ENCODE results near the gene TRIM47.

Gene TRIM47

DNA sequence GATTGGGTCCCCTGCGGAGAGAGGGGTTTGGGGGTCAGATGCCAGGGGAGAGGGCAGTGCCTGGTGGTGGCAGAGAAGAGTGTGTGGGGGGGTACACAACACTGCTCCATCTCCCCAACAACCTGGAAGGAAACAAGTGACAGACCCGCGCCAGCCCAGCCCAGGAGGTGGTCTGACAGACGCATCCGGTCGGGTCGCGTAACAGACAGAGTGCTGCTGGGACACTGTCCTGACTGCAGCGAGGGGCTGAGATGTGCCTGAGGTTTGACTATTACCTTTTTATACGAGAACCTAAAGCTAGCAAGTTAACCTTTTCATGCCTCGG lies 50.3 kb downstream of the TRIM47 start:
- TF ChIP-seq, protein P1, sequence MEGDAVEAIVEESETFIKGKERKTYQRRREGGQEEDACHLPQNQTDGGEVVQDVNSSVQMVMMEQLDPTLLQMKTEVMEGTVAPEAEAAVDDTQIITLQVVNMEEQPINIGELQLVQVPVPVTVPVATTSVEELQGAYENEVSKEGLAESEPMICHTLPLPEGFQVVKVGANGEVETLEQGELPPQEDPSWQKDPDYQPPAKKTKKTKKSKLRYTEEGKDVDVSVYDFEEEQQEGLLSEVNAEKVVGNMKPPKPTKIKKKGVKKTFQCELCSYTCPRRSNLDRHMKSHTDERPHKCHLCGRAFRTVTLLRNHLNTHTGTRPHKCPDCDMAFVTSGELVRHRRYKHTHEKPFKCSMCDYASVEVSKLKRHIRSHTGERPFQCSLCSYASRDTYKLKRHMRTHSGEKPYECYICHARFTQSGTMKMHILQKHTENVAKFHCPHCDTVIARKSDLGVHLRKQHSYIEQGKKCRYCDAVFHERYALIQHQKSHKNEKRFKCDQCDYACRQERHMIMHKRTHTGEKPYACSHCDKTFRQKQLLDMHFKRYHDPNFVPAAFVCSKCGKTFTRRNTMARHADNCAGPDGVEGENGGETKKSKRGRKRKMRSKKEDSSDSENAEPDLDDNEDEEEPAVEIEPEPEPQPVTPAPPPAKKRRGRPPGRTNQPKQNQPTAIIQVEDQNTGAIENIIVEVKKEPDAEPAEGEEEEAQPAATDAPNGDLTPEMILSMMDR (IDR thresholded peaks at IDR 0.05), result no peak
- no peak for TF ChIP-seq ZFX (IDR thresholded peaks at IDR 0.05; ENCODE audit: borderline replicate concordance)
- peak overlapping the region; percentile 57 for H3K27ac ChIP-seq

DNA sequence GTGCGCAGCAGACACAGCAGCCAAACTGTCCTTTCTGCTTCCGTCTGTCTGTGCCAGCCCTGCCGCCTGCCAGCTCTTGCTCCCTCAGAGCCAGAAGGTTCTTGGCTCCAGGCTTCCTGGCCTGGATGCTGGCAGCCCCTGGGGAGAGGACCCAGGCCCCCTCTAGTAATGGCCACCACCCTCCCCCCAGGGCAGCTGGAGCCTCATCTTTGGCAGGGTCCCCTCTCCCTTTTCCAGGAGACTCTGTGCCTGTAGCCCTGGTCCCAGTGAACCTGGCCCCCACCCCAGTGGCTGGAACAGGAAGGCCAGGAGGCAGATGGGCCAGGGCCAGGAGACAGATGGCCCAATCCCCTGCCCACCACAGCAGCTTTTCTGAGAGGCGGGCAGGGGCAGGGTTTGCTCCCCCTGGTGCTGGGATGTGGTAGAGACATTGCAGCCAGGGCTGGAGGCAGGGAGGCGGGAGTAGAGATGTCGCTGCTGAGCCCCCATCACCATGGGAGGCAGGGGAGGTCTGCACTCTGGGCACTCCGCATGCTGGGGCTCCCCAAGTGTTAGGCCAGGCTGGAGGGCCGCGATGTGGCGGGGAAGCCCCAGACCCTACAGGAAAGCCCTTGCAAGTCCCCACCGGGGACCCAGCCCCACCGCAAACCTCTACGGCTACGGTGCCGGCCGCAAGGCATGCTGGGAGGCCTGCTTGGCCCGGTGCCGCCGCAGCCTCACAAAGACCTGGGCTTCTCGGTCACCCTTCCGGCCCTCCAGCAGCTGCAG lies 50.9 kb downstream of the TRIM47 start:
- no peak for TF ChIP-seq ZFX (IDR thresholded peaks at IDR 0.05; ENCODE audit: borderline replicate concordance)
- TF ChIP-seq, protein P1 (IDR thresholded peaks at IDR 0.05), result peak; percentile 95
- H3K27ac ChIP-seq, result peak overlapping the region; percentile 57

DNA sequence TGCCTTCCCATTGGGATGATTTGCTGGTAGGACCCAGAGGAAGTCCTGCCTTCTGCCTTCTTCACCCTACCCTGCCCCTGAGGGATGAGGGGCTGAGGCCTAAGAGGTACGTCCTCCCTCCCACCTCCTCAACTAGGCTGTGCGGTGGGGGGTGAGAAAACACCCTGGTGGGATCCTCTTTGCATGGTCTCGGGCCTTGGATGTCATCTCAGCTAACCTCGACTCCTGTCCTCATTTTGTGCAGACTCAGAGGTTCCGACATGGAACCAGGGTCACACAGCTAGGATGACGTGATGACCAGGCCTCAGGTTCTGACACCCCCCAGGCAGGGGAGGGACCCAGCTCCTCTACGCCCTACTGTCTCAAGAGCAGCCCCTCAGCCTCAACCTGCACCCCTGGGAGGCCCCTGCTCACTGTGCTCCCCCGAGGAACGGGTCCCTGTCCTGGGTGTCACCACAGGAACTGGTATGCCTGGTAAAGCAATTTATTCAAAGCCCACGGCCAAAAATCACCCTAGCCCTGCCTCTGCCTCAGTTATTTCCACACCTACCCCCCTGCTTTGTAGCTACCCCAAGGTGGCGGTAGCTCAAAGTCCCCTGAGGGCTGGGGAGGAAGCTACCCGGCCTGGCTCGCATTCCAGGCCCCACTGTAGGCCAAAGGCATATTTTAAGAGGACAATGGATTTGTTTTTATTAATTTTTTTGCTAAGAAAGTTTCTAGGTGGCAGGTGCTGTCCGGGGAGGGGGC lies 51.6 kb downstream of the TRIM47 start:
- TF ChIP-seq, protein P1 (IDR thresholded peaks at IDR 0.05), result no peak
- no peak for TF ChIP-seq ZFX (IDR thresholded peaks at IDR 0.05; ENCODE audit: borderline replicate concordance)
- H3K27ac ChIP-seq, result peak overlapping the region; percentile 57

DNA sequence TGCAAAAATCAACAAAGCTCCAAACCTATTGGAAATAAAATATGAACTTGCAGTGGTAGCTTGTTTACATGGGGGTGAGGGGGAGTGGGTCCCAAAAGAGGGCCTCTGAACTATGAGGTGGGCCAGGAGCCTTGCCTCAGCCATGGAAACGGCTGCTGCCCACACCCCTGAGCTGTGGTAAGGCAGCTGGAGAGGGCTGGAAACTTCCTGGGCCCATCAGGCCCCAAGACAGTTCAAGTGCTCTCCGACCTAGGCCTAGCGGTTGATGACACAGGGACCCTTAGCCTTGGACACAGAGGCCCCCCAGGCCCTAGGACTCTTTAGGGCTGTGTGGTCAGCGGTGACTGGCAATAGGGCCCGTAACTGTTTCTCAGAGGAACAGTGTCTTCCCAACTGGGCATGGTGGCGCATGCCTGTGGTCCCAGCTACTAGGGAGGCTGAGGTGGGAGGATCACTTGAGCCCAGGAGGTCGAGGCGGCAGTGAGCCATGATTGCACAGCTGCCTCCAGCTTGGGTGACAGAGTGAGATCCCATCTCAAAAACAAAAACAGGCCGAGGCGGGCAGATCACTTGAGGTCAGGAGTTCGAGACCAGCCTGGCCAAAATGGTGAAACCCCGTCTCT lies 52.5 kb downstream of the TRIM47 start:
- no peak overlapping the region for H3K27ac ChIP-seq
- TF ChIP-seq, protein P1 (IDR thresholded peaks at IDR 0.05), result no peak
- no peak for TF ChIP-seq ZFX (IDR thresholded peaks at IDR 0.05; ENCODE audit: borderline replicate concordance)

DNA sequence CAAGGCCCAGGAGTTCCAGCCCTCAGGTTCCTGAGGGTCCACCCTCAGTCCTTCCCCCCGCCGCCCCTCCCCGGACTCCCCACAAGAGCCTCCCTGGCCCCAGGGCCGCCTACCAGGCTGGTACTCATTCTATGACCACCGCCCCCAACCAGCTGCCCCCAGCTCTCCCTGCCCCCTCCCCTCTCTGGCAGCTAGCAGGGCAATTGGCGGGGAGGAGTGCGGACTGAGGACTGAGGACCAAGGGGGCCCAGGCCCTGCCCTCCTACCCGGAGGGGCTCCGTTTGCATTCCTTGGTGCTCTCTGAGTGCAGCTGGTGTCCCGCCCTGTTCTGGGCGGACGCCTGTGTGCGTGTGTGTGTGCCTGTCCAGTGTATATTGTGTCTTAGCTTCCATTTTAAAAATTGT lies 53.2 kb downstream of the TRIM47 start:
- TF ChIP-seq, protein P1 (IDR thresholded peaks at IDR 0.05), result no peak
- no peak for TF ChIP-seq ZFX (IDR thresholded peaks at IDR 0.05; ENCODE audit: borderline replicate concordance)
- no peak overlapping the region for H3K27ac ChIP-seq

DNA sequence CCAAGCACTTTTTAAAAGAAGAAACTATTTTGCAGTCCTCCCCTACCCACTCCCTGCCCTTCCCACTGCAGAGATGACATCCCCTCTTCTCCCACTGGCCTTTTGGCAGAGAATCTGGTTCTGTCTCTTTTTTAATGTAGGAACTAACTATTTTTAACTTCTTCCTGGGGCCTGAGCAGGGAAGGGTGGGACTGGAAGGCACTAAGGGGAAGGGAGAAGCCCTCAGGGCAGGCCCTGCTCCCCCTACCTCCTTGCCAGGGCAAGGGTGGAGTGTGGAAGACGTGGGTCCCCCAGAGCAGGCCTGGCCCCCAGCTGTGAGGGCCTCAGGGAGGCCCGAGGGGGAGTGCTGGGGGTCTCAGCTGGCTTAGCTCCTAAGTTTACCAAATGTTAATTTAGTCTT lies 53.7 kb downstream of the TRIM47 start:
- TF ChIP-seq, protein P1 (IDR thresholded peaks at IDR 0.05), result no peak
- TF ChIP-seq ZFX (IDR thresholded peaks at IDR 0.05; ENCODE audit: borderline replicate concordance), result no peak
- H3K27ac ChIP-seq, result no peak overlapping the region
